Tibial nerve (tissue), 4 donors: Measurements from ENCODE around the gene PACSIN1. TPM values are rescaled to one million over a fixed set of nuclear protein-coding genes. Genes with fewer than 3 reads are reported as not detected.

Experiments used
- DNase-seq, 2 donors: peaks; one replicate each; pipeline ENCODE4 v3.0.0-alpha.2; 2019; ENCODE audit warnings: low spot score in 2 of 2
- H3K27ac ChIP-seq, 4 donors: fragments of 200-600 bp; sonication (generic) in 3 of 4; one replicate each; pipeline ENCODE4 v1.5.1; 2017 to 2019; ENCODE audit warnings: mild to moderate bottlenecking in 1 of 4
- H3K27me3 ChIP-seq, 2 donors: fragments of 200-600 bp; sonication (generic) in 1 of 2; one replicate each; pipeline versions ENCODE4 v1.5.1 to v1.6.0; 2017 to 2019
- H3K36me3 ChIP-seq, 3 donors: fragments of 200-600 bp; sonication (generic); one replicate each; pipeline ENCODE4 v1.5.1; 2018 to 2019
- H3K4me1 ChIP-seq, 4 donors: fragments of 200-600 bp; sonication (generic) in 3 of 4; one replicate each; pipeline ENCODE4 v1.5.1; 2017 to 2019
- H3K4me3 ChIP-seq, 4 donors: fragments of 200-600 bp; sonication (generic) in 3 of 4; one replicate each; pipeline ENCODE4 v1.5.1; 2017 to 2019; ENCODE audit warnings: mild to moderate bottlenecking in 1 of 4, moderate library complexity in 1 of 4
- H3K9me3 ChIP-seq, 4 donors: fragments of 200-600 bp; sonication (generic) in 3 of 4; one replicate each; pipeline ENCODE4 v1.5.1; 2017 to 2019
- CTCF ChIP-seq, 5 experiments: fragments of 200-600 bp in 3 of 5; fragments of 450-650 bp in 2 of 5; sonication (generic) in 3 of 5; IDR thresholded peaks; one replicate each; pipeline ENCODE4 v1.5.1; 2016 to 2019; ENCODE audit warnings: antibody characterized with exemption in 5 of 5, mild to moderate bottlenecking in 3 of 5, moderate library complexity in 2 of 5
- EP300 ChIP-seq, 2 donors: sonication (generic); formaldehyde crosslinking; IDR thresholded peaks; one replicate each; pipeline ENCODE4 v1.6.1; 2017; ENCODE audit warnings: antibody characterized with exemption in 2 of 2, mild to moderate bottlenecking in 1 of 2
- POLR2A ChIP-seq, 2 donors: fragments of 450-650 bp; IDR thresholded peaks; one replicate each; pipeline ENCODE4 v1.6.1; 2017; ENCODE audit warnings: antibody characterized with exemption in 2 of 2, mild to moderate bottlenecking in 2 of 2, moderate library complexity in 2 of 2
- WGBS, 2 donors: methylation state at CpG; one replicate each; pipeline ENCODE4 v1.1.5; 2018; 5-methylcytosine and 5-hydroxymethylcytosine counted together
- total RNA-seq, 4 donors: library from RNA; depleted of rRNA; stranded (reverse); fragments of >200 nt; gene quantifications; one replicate each; pipeline ENCODE4 v1.1.0, GENCODE V29; 2016

Gene PACSIN1
- total RNA-seq, 4 donors from 2014 or later, result 0.30 to 2.6 (median 0.42) TPM; not detected in 1

DNA sequence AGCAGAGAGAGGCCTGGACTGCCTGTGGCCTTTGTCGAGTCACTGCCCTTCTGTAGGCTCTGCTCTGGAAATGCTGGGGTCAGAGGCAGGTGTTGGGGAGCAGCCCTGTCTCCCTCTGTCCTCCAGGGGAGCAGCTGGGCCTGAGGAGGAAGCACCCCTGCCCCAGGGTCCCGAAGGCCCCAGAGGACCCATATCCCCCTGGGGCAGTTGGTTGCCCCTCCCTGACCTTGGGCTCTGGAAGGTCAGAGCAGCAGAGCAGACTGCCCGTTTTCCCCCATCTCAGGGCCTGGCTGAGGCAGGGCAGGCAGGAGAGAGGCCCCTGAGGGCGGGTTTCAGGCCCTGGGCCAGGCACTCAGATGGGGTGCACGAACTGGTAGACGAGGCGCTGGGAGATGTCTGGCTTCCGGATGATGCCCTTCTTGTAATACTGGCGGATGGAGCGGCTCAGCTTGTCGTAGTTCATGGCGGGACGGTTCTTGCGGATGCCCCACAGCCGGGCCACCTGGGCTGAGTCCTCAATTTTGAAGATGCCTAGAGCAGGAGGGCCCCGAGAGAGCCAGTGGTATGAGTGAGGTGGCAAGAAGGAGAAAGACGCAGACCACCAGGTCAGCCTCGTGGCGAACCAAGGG, 72.2 kb downstream of the PACSIN1 start:
- WGBS, 2 donors, result 86 to 91% methylated on average over 18 of the region's 19 CpGs
- no peaks in the 10 kb centered on the region for H3K27me3 ChIP-seq
- TF ChIP-seq EP300 (IDR thresholded peaks at IDR 0.05) (no peak), POLR2A (IDR thresholded peaks at IDR 0.05) (no peak), CTCF (IDR thresholded peaks at IDR 0.05) (no peak)
- no peak overlapping the region for H3K27ac ChIP-seq
- no peaks in the 10 kb centered on the region for H3K9me3 ChIP-seq
- H3K4me3 ChIP-seq, result no peak overlapping the region
- no peaks in the 10 kb centered on the region for H3K4me1 ChIP-seq
- no peak for DNase-seq
- no peaks in the 10 kb centered on the region for H3K36me3 ChIP-seq

DNA sequence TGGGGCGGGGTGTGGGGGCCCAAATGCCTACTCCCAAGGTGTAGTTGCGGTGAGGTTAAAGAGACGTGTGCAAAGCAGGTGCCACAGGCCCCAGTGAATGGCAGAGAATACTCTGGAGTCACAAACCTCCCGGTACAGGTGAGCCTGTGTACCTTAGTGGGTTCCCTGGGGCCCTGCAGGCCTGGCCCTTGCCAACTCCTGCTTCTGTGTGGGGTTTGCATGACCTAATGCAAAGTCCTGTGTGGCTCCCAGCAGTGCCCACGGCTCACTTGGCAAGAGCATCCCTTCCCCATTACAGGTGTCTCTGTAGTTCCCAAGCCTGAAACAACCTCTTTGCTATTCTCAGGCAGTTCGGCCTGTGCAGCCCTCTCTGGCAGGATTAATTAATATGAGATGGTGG, 72.7 kb downstream of the PACSIN1 start:
- DNase-seq, result no peak
- Histone ChIP-seq H3K4me1 (no peaks in the 10 kb centered on the region), H3K4me3 (no peak overlapping the region), H3K36me3 (no peaks in the 10 kb centered on the region), H3K27ac (no peak overlapping the region), H3K9me3 (no peaks in the 10 kb centered on the region), H3K27me3 (no peaks in the 10 kb centered on the region)
- no peak for TF ChIP-seq CTCF (IDR thresholded peaks at IDR 0.05)
- TF ChIP-seq POLR2A (IDR thresholded peaks at IDR 0.05), result no peak
- TF ChIP-seq EP300 (IDR thresholded peaks at IDR 0.05), result no peak
- 85 to 91% methylated on average over 6 of the region's 6 CpGs for WGBS, 2 donors

GRCh38 chr6:34539181-34539580, 73.3 kb downstream of the PACSIN1 start:
- TF ChIP-seq EP300 (IDR thresholded peaks at IDR 0.05) (no peak), CTCF (IDR thresholded peaks at IDR 0.05) (no peak), POLR2A (IDR thresholded peaks at IDR 0.05) (no peak)
- H3K4me1 ChIP-seq, result no peaks in the 10 kb centered on the region
- DNase-seq, result no peak
- no peak overlapping the region for H3K4me3 ChIP-seq
- WGBS, 2 donors, result 58 to 67% methylated on average over 7 to 9 of the region's 14 CpGs
- no peaks in the 10 kb centered on the region for H3K27me3 ChIP-seq
- no peaks in the 10 kb centered on the region for H3K9me3 ChIP-seq
- no peaks in the 10 kb centered on the region for H3K36me3 ChIP-seq
- no peak overlapping the region for H3K27ac ChIP-seq

- Histone ChIP-seq H3K27me3 (no peaks in the 10 kb centered on the region), H3K36me3 (no peaks in the 10 kb centered on the region), H3K4me3 (no peak overlapping the region), H3K4me1 (no peaks in the 10 kb centered on the region), H3K27ac (no peak overlapping the region), H3K9me3 (no peaks in the 10 kb centered on the region)
- TF ChIP-seq EP300 (IDR thresholded peaks at IDR 0.05) (no peak), CTCF (IDR thresholded peaks at IDR 0.05) (no peak), POLR2A (IDR thresholded peaks at IDR 0.05) (no peak)
- no peak for DNase-seq
- 66 to 68% methylated on average over 5 of the region's 5 CpGs for WGBS, 2 donors
Observed at GRCh38 chr6:34540222-34540621, 74.3 kb downstream of the PACSIN1 start.

DNA sequence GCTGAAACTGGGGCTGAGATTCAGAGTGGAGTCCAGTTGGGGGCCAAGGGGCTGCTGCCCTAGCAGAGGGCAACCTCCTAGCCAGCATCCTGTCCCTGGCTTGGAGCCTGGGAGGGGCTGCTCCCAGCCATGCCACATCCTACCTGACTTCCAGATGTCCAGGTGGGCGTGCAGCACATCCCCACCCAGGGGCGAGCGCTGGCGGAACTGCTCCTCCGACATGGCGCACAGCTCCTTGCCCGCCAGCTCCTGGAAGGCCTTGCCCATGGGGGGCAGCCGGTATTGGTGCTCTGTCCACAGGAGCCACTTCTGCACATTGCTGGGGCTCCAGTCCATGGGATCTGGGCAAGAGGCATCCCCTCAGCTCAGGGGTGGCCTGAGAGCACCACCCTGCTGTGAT, 75.0 kb downstream of the PACSIN1 start:
- Histone ChIP-seq H3K9me3 (no peaks in the 10 kb centered on the region), H3K27me3 (no peaks in the 10 kb centered on the region), H3K36me3 (no peaks in the 10 kb centered on the region), H3K27ac (no peak overlapping the region), H3K4me3 (no peak overlapping the region), H3K4me1 (no peaks in the 10 kb centered on the region)
- no peak for DNase-seq
- TF ChIP-seq POLR2A (IDR thresholded peaks at IDR 0.05) (no peak), EP300 (IDR thresholded peaks at IDR 0.05) (no peak), CTCF (IDR thresholded peaks at IDR 0.05) (no peak)
- 88% methylated on average over 8 of the region's 8 CpGs; no CpG with 5 or more reads in 1 of the 2 donors for WGBS, 2 donors
